GM15510 (cell line): ENCODE data around the gene SELENOO.

Experiments used
- POLR2A ChIP-seq: IDR thresholded peaks from 3 replicates; pipeline ENCODE4 v1.6.1; 2011; ENCODE audit warnings: borderline replicate concordance; ENCODE audit not compliant: insufficient read length; ENCODE audit errors: extremely low read depth

The SELENOO gene

GRCh38 chr22:50170453-50171318, 30.1 kb upstream of the SELENOO start, which contains the start of gene PANX2:
TSS of gene PANX2 (plus strand) at chr22:50170731. CDS start at chr22:50170731, 0 bp downstream.
- no peak for TF ChIP-seq POLR2A

GRCh38 chr22:50171319-50171964, 29.4 kb upstream of the SELENOO start:
- no peak for TF ChIP-seq POLR2A

GRCh38 chr22:50171965-50172421, 28.8 kb upstream of the SELENOO start:
- TF ChIP-seq POLR2A, result no peak

- TF ChIP-seq POLR2A, result no peak
Measured at GRCh38 chr22:50173311-50173982, 27.4 kb upstream of the SELENOO start.

- no peak for TF ChIP-seq POLR2A
Measured at GRCh38 chr22:50173983-50174355, 26.8 kb upstream of the SELENOO start.

- TF ChIP-seq POLR2A, result no peak
Measured at GRCh38 chr22:50174382-50175190, 26.2 kb upstream of the SELENOO start.

GRCh38 chr22:50175191-50175461, 25.7 kb upstream of the SELENOO start:
- TF ChIP-seq POLR2A, result no peak

- no peak for TF ChIP-seq POLR2A
Measured at GRCh38 chr22:50175921-50176849, 24.6 kb upstream of the SELENOO start.

GRCh38 chr22:50176850-50177536, 23.8 kb upstream of the SELENOO start:
- no peak for TF ChIP-seq POLR2A

- TF ChIP-seq POLR2A, result no peak
Measured at GRCh38 chr22:50177537-50178470, 23.0 kb upstream of the SELENOO start.

- no peak for TF ChIP-seq POLR2A
Measured at GRCh38 chr22:50178471-50178864, 22.3 kb upstream of the SELENOO start.
